ENCODE measurements around the gene LRRC72. TPM values are rescaled to one million over a fixed set of nuclear protein-coding genes. Genes with fewer than 3 reads are reported as not detected.
"Not testable (repeated sequence)": the region's sequence is repeated elsewhere in the genome, so short reads cannot be mapped to it uniquely, and the experiment has no call there.

Gene LRRC72
- total RNA-seq, 1 experiment from 2014 or later = not detected

DNA sequence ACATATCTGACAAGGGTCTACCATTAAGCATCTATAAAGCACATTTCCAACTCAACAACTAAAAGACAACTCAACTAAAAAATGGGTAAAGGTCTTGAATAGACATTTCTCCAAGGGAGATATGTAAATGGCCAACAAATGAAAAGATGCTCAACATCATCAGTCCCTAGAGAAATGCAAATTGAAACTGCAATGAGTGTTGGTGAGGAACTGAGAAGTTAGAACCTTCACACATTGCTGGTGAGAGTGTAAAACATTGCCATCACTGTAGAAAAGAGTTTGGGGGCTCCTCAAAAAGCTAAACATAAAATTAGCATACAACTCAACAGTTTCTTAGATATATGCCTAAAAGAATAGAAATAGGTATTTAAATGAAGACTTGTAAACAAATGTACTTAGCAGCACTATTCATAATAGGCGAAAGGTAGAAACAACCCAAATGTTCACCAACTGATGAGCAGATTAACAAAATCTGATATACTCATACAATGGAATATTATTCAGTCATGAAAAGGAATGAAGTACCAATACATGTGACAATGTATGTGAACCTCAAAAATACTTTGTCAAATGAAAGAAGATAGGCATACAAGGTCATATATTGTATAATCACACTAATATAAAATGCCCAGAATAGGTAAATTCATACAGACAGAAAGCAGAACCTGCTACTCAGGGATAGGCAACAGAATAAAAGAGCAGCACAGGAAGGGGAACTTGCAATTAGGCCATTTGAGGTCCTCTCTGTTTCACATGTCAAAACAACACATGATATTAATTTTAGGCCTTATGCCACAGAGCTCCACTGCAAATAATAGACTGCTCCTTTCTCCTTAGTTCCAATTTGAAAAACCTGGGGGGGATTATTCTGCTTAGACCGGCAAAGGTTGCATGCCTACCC lies 10.6 kb upstream of the LRRC72 start:
- in situ Hi-C loops (cut with HindIII; ENCODE audit: low pct_unique_long_range_greater_than_20kb, low sequenced_read_pairs) = no loop called here
- no peak for DNase-seq (ENCODE audit: low read depth)

- DNase-seq (ENCODE audit: low read depth); in situ Hi-C loops (cut with HindIII; ENCODE audit: low pct_unique_long_range_greater_than_20kb, low sequenced_read_pairs): not testable (repeated sequence)
These were observed 6.6 kb upstream of the LRRC72 start for GRCh38 chr7:16519985-16520384.

DNA sequence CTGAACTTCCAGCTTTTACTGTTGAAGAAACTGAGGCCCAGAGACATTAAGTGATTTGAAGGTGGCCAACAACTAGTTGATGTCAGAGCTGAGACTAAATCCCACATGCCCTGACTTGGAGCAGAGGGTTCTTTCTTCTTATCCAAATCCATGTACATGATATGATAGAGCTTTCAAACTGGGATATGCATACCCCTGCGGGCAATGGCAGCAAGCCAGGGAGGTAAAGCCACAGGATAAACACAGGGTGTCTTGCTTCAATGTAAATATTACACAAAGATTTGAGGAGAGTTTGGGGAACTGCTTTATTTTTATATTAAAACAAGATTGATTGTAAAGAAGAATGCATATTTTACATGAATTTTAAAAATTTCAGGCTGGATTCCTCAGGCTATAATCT lies 2.3 kb upstream of the LRRC72 start:
- in situ Hi-C loops (cut with HindIII; ENCODE audit: low pct_unique_long_range_greater_than_20kb, low sequenced_read_pairs) = no loop called here
- DNase-seq (ENCODE audit: low read depth) = no peak

DNA sequence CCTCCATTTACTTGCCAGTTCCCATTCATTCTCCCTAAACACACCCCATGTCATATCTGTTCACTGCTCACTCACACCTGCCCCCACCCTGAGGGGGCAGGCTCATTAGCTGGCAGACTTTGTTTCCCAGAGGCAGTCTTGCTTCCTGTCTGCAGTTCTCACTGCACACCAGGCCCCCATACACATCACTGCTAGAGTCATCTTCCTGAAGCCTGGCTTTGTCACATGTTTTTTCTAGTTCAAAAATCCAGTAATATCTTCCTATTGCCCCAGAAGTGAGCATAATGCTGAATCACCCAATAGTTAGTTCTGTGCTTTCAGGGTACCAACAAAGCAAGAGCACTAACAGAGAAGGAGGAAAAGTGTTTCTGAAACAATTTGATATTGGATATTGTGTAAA lies 1.9 kb downstream of the LRRC72 start:
- in situ Hi-C loops (cut with HindIII; ENCODE audit: low pct_unique_long_range_greater_than_20kb, low sequenced_read_pairs) = no loop called here

DNA sequence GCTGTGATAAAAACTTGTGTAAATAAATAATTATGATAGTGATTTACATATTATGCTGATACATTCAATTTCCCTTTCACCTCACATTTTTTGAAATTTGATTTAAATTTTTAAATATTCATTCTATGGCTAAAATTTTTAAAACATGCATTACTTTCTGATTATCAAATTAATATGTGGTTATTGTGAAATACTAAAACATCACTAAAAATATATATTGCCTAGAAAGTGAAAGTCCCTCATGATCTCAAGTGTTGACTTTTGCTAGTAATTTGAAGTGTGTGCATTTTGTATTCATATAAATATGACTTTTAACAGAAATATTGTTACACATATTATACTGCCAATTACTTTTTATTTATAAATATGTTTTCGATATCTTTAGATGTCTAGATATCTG lies 3.1 kb downstream of the LRRC72 start:
- in situ Hi-C loops (cut with HindIII; ENCODE audit: low pct_unique_long_range_greater_than_20kb, low sequenced_read_pairs) = no loop called here
- no peak for DNase-seq (ENCODE audit: low read depth)

More for the DNA sequence above, 1.9 kb downstream of the LRRC72 start:
- DNase-seq (ENCODE audit: low read depth) = no peak

DNA sequence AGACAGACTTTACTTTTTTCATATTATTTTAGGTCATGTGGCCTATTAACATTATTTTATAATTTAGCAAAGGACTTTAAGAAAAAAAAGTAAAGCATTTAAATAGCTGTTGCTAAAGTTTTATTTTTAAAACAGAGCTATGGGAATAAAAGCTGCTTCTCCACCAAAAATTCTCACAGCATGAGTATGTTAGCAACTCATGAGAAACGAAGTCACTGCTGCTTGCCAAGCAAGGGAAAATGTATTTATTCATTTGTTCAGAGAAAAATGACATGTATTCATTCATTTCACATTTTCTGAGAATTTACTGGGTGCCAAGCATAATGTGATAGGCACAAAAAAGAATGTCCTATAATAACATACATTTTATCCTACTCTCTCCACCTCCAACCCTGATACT lies 5.1 kb downstream of the LRRC72 start:
- no peak for DNase-seq (ENCODE audit: low read depth)
- in situ Hi-C loops (cut with HindIII; ENCODE audit: low pct_unique_long_range_greater_than_20kb, low sequenced_read_pairs) = no loop called here

GRCh38 chr7:16532272-16532671 lies 5.6 kb downstream of the LRRC72 start:
- no peak for DNase-seq (ENCODE audit: low read depth)
- in situ Hi-C loops (cut with HindIII; ENCODE audit: low pct_unique_long_range_greater_than_20kb, low sequenced_read_pairs) = no loop called here

DNA sequence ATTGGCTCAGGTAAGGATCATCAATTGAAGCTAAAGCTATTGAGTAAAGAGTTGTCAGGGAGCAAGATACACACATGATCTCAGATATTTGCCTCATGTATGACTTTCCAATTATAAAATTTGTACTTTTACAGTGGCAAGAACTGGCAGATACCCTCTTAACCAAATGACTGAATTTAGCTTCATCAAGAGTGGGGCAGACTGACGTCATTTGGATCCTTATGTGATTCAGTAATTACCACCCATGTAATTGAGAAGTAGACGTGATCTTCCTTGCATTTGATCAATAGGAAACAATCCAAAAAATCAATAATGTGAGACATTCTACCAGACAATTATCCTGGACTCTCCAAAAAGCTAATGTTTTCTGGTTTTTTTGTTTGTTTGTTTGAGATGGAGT lies 8.9 kb downstream of the LRRC72 start:
- no peak for DNase-seq (ENCODE audit: low read depth)
- in situ Hi-C loops (cut with HindIII; ENCODE audit: low pct_unique_long_range_greater_than_20kb, low sequenced_read_pairs) = no loop called here

DNA sequence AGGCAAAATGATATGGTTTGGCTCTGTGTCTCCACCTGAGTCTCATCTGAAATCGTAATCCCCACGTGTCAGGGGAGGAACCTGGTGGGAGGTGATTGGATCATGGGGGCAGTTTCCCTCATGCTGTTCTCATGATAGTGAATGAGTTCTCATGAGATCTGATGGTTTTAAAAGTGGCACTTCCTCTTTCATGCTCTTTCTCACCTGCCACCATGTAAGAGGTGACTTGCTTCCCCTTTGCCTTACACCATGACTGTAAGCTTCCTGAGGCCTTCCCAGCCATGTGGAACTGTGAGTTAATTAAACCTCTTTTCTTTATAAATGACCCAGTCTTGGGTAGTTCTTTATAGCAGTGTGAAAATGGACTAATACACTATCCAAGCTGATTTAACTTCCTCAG lies 13.9 kb downstream of the LRRC72 start:
- DNase-seq (ENCODE audit: low read depth); in situ Hi-C loops (cut with HindIII; ENCODE audit: low pct_unique_long_range_greater_than_20kb, low sequenced_read_pairs): not testable (repeated sequence)

GRCh38 chr7:16542401-16542800 lies 15.8 kb downstream of the LRRC72 start:
- in situ Hi-C loops (cut with HindIII; ENCODE audit: low pct_unique_long_range_greater_than_20kb, low sequenced_read_pairs) = no loop called here
- no peak for DNase-seq (ENCODE audit: low read depth)

DNA sequence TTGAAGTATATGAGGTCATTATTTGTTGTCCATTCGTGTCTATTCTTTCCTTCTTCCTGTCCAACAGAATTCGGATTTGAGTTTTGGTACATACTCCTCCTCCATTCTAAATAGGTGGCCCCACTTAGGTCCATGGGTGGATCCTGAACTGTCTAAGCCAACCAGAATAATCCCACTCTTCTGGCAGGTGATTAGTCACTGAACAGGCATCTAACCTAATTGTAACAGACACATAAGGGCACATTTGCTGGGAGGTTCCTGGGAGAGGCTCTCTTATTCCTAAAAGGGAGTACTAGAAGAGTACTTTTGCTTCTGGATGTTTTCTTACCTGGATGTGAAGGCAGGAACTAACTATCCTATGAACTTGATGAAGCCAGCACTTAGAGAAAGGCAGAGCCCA lies 16.8 kb downstream of the LRRC72 start:
- in situ Hi-C loops (cut with HindIII; ENCODE audit: low pct_unique_long_range_greater_than_20kb, low sequenced_read_pairs) = no loop called here
- DNase-seq (ENCODE audit: low read depth) = no peak

DNA sequence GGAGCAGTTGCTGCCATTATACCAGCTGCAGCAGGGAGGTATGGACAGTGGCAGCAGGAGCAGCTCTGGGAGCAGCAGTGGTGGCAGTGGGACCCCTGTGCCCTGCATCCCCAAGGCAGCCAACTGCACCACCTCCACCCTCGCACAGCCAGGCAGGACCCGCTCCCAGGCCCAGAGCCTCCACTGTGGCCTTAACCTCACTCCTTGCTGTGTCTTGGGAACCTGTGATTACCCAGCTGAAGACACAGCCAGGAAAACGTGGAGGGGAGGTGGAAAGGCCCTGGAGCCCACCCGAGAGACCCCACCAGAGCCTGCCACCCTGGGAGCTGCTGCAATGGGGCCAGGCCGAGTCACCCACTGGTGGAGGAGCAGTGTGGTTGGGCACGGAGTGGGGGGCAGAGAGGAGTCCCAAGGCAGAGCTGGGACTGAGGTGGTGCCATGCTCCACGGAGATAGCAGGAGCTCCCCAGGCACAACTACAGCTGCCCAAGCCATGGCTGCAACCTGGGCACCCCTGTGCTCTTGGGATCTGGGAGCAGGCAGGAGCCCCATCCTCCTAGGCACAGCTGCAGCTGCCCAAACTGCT lies 20.4 kb downstream of the LRRC72 start:
- in situ Hi-C loops (cut with HindIII; ENCODE audit: low pct_unique_long_range_greater_than_20kb, low sequenced_read_pairs) = no loop called here
- DNase-seq (ENCODE audit: low read depth) = no peak

DNA sequence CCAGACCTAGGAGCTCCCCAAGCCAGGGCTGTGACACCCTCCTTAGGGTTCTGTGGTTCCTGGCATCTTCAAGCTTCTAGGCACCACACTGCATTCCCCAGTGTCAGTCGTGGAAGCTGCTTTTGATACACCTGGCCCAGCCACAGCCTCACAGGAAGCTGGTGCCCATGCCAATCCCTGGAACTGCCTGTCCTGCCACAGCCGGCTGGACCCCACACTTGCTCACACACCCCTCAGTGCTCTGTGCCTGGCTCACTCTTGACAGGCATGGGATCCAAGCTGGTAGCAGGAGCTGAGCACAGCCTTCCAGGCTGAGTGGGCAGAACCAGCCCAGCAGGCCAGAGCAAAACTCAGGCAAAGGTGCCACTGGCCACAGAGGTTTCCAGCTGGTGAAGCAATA lies 21.8 kb downstream of the LRRC72 start:
- in situ Hi-C loops (cut with HindIII; ENCODE audit: low pct_unique_long_range_greater_than_20kb, low sequenced_read_pairs) = no loop called here
- no peak for DNase-seq (ENCODE audit: low read depth)

- in situ Hi-C loops (cut with HindIII; ENCODE audit: low pct_unique_long_range_greater_than_20kb, low sequenced_read_pairs) = no loop called here
- no peak for DNase-seq (ENCODE audit: low read depth)
These were observed 24.0 kb downstream of the LRRC72 start for GRCh38 chr7:16550671-16551070.

DNA sequence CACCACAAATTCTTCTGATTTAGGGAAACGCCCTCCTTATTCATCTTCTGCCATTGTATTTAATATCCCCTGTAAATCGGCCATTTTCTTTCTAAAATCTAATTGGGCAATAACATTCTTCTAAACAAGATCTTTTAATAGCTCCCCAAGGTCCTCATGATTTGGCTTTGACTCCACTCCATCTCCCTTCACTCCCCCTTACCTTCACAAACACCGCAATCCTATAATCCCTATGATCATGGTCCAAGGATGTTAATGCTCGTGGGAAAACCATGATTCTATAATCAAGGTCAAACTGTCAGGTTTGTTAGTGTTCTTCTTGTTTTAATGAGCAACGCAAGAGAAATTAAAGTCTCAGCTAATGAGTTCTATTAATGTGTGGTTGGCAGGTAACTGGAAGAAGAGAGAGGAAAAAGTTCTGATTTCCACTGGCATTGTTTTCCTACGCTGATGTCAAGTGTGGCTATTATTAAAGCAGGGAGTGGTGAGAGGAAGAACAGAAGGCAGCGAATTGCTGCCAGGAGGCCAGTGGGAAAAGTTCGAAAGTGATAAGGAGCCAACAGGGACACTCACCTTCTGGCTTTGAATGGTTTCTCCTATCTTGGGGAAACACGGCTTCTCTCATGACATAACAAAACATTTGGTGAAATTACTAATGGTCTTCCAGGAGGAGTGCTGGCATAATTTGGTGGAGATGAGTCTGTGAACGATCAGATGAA lies 28.1 kb downstream of the LRRC72 start:
- DNase-seq (ENCODE audit: low read depth) = no peak
- in situ Hi-C loops (cut with HindIII; ENCODE audit: low pct_unique_long_range_greater_than_20kb, low sequenced_read_pairs) = no loop called here

GRCh38 chr7:16556359-16556758 lies 29.7 kb downstream of the LRRC72 start:
- DNase-seq (ENCODE audit: low read depth) = no peak
- in situ Hi-C loops (cut with HindIII; ENCODE audit: low pct_unique_long_range_greater_than_20kb, low sequenced_read_pairs) = no loop called here

GRCh38 chr7:16558761-16559302 lies 32.2 kb downstream of the LRRC72 start:
- DNase-seq (ENCODE audit: low read depth) = no peak
- in situ Hi-C loops (cut with HindIII; ENCODE audit: low pct_unique_long_range_greater_than_20kb, low sequenced_read_pairs) = no loop called here

DNA sequence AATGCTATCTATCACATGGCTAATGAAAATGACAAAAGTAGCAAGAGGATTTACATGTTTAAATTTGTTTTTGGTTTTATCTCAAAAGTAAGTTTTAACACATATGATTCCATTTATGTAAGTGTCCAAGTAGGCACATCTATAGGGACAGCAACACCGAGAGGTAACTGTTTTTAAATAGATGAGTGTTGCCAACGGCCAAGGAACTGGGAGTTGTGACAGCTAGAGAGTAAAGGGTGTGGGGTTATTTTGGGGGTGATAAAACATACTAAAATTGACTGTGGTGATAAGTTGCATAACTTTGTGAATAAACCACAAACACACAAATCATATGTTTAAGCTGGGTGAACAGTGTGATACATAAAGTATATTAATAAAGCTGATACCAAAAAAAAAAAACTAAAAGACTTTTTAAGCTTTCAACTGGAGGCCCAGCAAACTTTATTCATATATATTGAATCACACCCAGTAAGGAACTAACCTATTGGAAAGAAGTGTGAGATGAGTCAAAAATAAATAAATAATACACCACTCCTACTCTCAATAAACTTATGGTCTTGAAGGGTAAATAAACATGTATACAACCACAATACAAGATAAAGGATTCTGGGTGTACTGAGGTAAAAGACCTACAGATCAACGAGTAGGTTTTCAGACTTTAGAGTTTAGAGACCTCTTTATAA lies 33.0 kb downstream of the LRRC72 start:
- no peak for DNase-seq (ENCODE audit: low read depth)
- in situ Hi-C loops (cut with HindIII; ENCODE audit: low pct_unique_long_range_greater_than_20kb, low sequenced_read_pairs) = no loop called here
